ENCODE data around the gene MARK2.

The MARK2 gene

GRCh38 chr11:63831326-63831725 lies 7.6 kb upstream of the MARK2 start:
- FAIRE-seq, result no peak

GRCh38 chr11:63832336-63832735 lies 6.6 kb upstream of the MARK2 start:
- no peak for FAIRE-seq

- no peak for FAIRE-seq
Observed at GRCh38 chr11:63833048-63833447, 5.9 kb upstream of the MARK2 start.

GRCh38 chr11:63834535-63835157 lies 4.3 kb upstream of the MARK2 start:
- FAIRE-seq, result no peak

- FAIRE-seq, result no peak
Observed at GRCh38 chr11:63835158-63835545, 3.8 kb upstream of the MARK2 start.

- no peak for FAIRE-seq
Observed at GRCh38 chr11:63837027-63837688, 1.8 kb upstream of the MARK2 start.

GRCh38 chr11:63837739-63838138 lies 1.2 kb upstream of the MARK2 start:
- FAIRE-seq, result no peak

- FAIRE-seq, result no peak
Observed at GRCh38 chr11:63838150-63838677, 696 bp upstream of the MARK2 start.

GRCh38 chr11:63839508-63840355 lies 822 bp downstream of the MARK2 start:
- FAIRE-seq, result no peak

- FAIRE-seq, result no peak
Observed at GRCh38 chr11:63840356-63841060, 1.6 kb downstream of the MARK2 start.

- FAIRE-seq, result no peak
Observed at GRCh38 chr11:63841554-63841953, 2.6 kb downstream of the MARK2 start.

- FAIRE-seq, result no peak
Observed at GRCh38 chr11:63843041-63843440, 4.1 kb downstream of the MARK2 start.

- no peak for FAIRE-seq
Observed at GRCh38 chr11:63844836-63845235, 5.9 kb downstream of the MARK2 start.

- FAIRE-seq, result no peak
Observed at GRCh38 chr11:63845303-63845702, 6.4 kb downstream of the MARK2 start.

- no peak for FAIRE-seq
Observed at GRCh38 chr11:63845911-63846310, 7.0 kb downstream of the MARK2 start.

GRCh38 chr11:63846897-63847296 lies 8.0 kb downstream of the MARK2 start:
- no peak for FAIRE-seq

GRCh38 chr11:63847363-63847762 lies 8.5 kb downstream of the MARK2 start:
- no peak for FAIRE-seq

- no peak for FAIRE-seq
Observed at GRCh38 chr11:63849691-63850090, 10.8 kb downstream of the MARK2 start.

GRCh38 chr11:63850920-63851319 lies 12.0 kb downstream of the MARK2 start:
- no peak for FAIRE-seq

- no peak for FAIRE-seq
Observed at GRCh38 chr11:63851364-63851763, 12.5 kb downstream of the MARK2 start.

- no peak for FAIRE-seq
Observed at GRCh38 chr11:63853476-63853875, 14.6 kb downstream of the MARK2 start.

GRCh38 chr11:63854696-63855095 lies 15.8 kb downstream of the MARK2 start:
- FAIRE-seq, result no peak

GRCh38 chr11:63855975-63856374 lies 17.1 kb downstream of the MARK2 start:
- no peak for FAIRE-seq
